GM19467 (cell line): ENCODE measurements around the gene SCYL2.

Experiments
- ATAC-seq: cut with Tn5 transposase; IDR thresholded peaks from one replicate; pipeline ENCODE4 v1.9.1; 2021; ENCODE audit warnings: mild to moderate bottlenecking, moderate library complexity; ENCODE audit not compliant: unreplicated experiment

SCYL2 gene

DNA sequence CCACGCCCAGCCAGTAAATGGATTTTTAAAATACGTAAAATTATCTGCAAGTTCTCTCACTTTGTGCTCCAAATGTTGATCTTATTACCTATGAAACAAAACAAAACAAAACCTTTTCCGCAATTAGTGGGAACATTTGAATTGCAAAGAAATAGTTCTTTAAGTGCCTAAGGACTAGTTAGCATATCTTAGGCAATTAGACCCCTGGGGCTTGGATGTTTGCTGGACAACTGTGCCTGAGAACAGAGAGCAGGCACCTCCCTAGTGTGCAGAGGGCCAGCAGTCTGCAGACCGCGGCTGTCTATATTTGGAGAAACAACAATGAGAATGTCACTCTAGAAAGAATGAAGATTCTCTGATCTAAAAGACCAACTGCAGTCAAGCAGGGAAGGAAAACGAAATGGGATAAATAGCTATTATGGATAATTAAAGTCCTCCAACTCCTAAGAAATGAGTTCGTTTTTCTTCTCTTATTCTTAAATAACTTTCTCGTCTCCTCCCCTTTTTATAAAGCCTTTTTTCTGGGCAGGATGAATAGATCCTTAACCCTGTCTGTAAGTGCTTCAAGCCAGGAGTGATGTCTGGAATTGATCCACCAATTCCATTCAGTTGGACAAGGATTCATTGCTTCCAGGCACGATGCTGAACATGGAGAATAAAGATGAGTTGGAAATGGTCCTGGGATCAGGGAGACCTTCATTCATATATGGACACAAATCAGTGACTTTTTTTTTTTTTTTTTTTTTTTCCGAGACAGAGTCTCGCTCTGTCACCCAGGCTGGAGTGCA, 106.1 kb downstream of the SCYL2 start:
- no peak for ATAC-seq

GRCh38 chr12:100375038-100375735, 108.2 kb downstream of the SCYL2 start:
- ATAC-seq: no peak

DNA sequence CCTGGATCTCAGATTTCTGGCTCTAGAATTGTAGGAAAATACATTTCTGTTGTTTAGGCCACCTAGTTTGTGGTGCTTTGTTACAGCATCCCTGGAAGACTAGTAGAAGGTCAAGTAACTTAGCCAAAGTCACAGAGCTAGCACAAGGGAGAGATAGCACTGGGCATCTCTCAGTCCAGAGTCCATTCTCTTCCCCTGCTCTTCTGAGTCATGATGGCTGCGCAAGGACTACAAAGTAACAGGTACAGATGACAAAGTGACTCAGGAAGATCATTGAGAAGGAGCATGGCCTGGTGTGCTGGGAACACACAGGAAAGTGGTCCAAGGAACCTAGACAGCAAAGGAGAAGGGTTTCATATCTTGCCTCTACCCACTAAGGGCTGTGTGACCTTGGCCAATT, 109.2 kb downstream of the SCYL2 start:
- no peak for ATAC-seq

DNA sequence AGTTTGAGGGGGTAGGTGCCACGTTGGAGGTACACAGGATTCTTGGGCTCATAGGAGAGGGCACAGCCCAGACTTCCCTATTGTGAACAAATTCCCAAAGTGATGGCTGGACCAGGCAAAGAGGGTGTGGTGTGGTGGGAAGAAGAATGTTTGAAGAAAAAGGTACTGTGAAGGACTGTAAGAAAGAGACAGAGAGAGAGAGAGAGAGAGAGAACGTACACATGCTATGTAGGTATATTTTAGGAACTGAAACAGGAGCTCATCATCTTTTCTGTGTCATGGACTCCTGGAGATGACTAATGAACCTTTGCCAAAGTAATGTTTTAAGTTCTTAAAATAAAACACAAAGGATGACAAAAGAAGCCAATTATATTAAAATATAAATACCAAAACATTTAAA, 114.4 kb downstream of the SCYL2 start:
- no peak for ATAC-seq

DNA sequence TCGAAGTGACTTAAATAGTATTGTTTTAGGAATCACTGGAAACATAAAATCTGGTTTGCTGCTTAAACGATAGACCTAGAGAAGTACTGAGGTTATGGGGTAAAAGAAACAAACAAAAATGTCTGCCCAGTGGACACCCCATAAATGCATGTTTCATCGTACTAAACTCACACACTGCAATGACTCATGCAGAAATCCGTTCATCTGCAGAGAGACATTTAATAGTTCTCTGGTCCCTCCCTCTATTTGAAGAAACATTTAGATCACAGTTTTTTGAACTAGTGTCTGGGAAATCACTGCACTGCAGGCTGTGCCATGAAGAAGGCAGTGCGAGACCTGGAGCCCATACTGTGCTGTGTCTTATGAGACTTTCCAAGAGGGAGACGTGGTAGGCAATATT, 115.4 kb downstream of the SCYL2 start:
- no peak for ATAC-seq

DNA sequence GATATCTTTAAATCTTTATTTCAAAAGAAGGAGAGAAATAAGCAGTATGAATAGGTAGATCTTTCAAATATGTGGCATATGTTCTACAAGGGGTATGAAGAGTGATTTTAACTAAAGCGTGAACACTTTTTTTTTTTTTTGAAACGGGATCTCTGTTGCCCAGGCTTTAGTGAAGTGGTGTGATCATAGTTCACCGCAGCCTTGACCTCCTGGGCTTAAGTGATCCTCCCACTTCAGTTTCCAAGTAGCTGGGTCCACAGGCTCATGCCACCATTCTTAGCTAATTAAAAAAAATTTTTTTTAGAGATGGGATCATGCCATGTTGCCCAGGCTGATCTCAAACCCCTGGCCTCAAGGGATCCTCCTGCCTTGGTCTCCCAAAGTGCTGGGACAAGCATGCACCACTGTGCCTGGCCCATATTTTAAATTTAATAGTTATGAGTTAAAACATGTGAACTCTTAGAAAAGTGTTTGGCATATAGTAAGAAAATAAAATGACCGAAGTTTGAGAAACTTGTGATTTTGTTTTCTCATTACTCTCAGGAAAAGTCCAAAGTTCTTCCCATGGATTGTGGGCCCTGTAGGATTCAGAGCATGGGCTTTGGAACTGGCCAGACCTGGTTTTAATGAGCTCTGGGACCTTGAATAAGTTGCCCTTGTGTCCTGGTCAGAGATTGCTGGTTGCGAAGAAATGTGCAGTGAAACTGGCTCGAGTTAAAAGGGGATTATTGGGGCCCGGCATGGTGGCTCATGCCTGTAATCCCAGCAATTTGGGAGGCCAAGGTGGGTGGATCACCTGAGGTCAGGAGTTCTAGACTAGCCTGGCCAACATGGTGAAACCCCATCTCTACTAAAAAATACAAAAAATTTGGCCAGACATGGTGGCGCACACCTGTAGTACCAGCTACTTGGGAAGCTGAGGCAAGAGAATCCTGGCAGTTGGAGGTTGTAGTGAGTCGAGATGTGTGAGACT, 116.9 kb downstream of the SCYL2 start:
- ATAC-seq: no peak

GRCh38 chr12:100384559-100384935, 117.6 kb downstream of the SCYL2 start:
- ATAC-seq: no peak

DNA sequence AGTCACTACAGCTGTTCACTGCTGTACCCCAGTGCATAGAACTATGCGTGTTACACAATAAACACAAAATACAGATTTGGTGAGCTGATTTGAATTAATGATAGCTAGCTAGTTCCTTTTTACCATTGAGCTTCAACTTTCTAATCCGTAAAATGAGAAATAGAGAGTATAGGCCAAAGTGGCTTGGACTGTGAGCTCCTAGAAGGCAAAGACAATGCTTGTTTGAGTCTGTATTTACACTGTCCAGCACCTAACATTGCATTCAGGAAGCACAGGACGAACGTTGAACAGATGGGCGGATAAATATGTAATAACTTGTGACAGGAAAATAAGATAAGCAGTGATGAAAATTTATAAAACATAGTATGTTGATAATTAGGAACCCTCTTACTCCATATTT, 121.4 kb downstream of the SCYL2 start:
- ATAC-seq: no peak
